HepG2 (cell line): Measurements from ENCODE around the gene ESRRB. TPM values are rescaled to one million over a fixed set of nuclear protein-coding genes. Genes with fewer than 3 reads are reported as not detected.

Experiments
- BRF2 ChIP-seq: sonication (generic); formaldehyde crosslinking; IDR thresholded peaks from 2 replicates; pipeline ENCODE4 v1.8.1; 2022; ENCODE audit warnings: mild to moderate bottlenecking, missing genetic modification reagents
- FLYWCH1 ChIP-seq: sonication (generic); formaldehyde crosslinking; IDR thresholded peaks from 2 replicates; pipeline ENCODE4 v1.8.1; 2023; ENCODE audit warnings: mild to moderate bottlenecking, missing genetic modification reagents
- KDM2A ChIP-seq: sonication (generic); formaldehyde crosslinking; IDR thresholded peaks from 2 replicates; pipeline ENCODE4 v1.4.0; 2020; ENCODE audit warnings: low read depth, missing genetic modification reagents, borderline replicate concordance
- MTA3 ChIP-seq: sonication (generic); formaldehyde crosslinking; IDR thresholded peaks from 2 replicates; pipeline ENCODE4 v1.4.0; 2020; ENCODE audit warnings: missing genetic modification reagents
- REPIN1 ChIP-seq: sonication (generic); formaldehyde crosslinking; IDR thresholded peaks from 2 replicates; pipeline ENCODE4 v1.8.0; 2022; ENCODE audit warnings: missing genetic modification reagents, low read depth, mild to moderate bottlenecking, borderline replicate concordance
- SOX6 ChIP-seq, 2 experiments: fragments of 450-650 bp in 1 of 2; sonication (generic) in 1 of 2; formaldehyde crosslinking in 1 of 2; IDR thresholded peaks; 2 replicates each; pipeline versions ENCODE4 v1.4.0 to v1.6.1; 2017 to 2020; ENCODE audit warnings: antibody characterized with exemption in 1 of 2, mild to moderate bottlenecking in 1 of 2, missing genetic modification reagents in 1 of 2
- ZNF101 ChIP-seq: sonication (generic); formaldehyde crosslinking; IDR thresholded peaks from 2 replicates; pipeline ENCODE4 v1.4.0; 2020; ENCODE audit warnings: mild to moderate bottlenecking, low read depth, missing genetic modification reagents, borderline replicate concordance
- ZNF326 ChIP-seq: sonication (generic); formaldehyde crosslinking; IDR thresholded peaks from 2 replicates; pipeline ENCODE4 v1.4.0; 2020; ENCODE audit warnings: missing genetic modification reagents, borderline replicate concordance
- ZNF501 ChIP-seq: sonication (generic); formaldehyde crosslinking; IDR thresholded peaks from 2 replicates; pipeline ENCODE4 v1.5.1; 2020; ENCODE audit warnings: mild to moderate bottlenecking, moderate library complexity, missing genetic modification reagents
- ZNF790 ChIP-seq: sonication (generic); formaldehyde crosslinking; IDR thresholded peaks from 2 replicates; pipeline ENCODE4 v1.8.0; 2022; ENCODE audit warnings: missing genetic modification reagents, mild to moderate bottlenecking, borderline replicate concordance
- polyA plus RNA-seq, 8 experiments: library from polyadenylated mRNA; depleted of rRNA in 3 of 8; stranded (reverse) in 7 of 8; unstranded in 1 of 8; fragments of >200 nt; fragmentation: Illumina TruSeq in 4 of 8; extraction: Trizol in 4 of 8; gene quantifications; 2 replicates each; pipeline versions ENCODE4 v1.2.1 to v1.2.3, GENCODE V29; 2011 to 2016; ENCODE audit warnings: low read depth in 4 of 8, missing spikeins in 1 of 8, mixed read lengths in 1 of 8; ENCODE audit not compliant: insufficient read depth in 1 of 8
- total RNA-seq, 5 experiments: library from RNA; depleted of rRNA; stranded (reverse); fragments of >200 nt; fragmentation: Illumina TruSeq; extraction: Trizol; gene quantifications; 2 replicates each; pipeline ENCODE4 v1.2.3, GENCODE V29; 2016; ENCODE audit warnings: low read depth in 1 of 5
- TF ChIP-seq, protein P1 (sequence below): sonication (generic); formaldehyde crosslinking; IDR thresholded peaks from 2 replicates; pipeline ENCODE4 v1.5.0; 2020; ENCODE audit warnings: mild to moderate bottlenecking, missing genetic modification reagents, moderate library complexity
- TF ChIP-seq, protein P2 (sequence below): sonication (generic); formaldehyde crosslinking; IDR thresholded peaks from 2 replicates; pipeline ENCODE4 v1.4.0; 2020; ENCODE audit warnings: missing genetic modification reagents, borderline replicate concordance
- TF ChIP-seq, protein P3 (sequence below), 2 experiments: IDR thresholded peaks; 2 replicates each; pipeline ENCODE4 v1.6.1; 2011 to 2012; ENCODE audit warnings: low read length in 2 of 2, borderline replicate concordance in 1 of 2, low read depth in 1 of 2, mild to moderate bottlenecking in 1 of 2, moderate library complexity in 1 of 2
- TF ChIP-seq, protein P4 (sequence below): sonication (generic); formaldehyde crosslinking; IDR thresholded peaks from 2 replicates; pipeline ENCODE4 v1.4.0; 2020; ENCODE audit warnings: missing genetic modification reagents, borderline replicate concordance

The ESRRB gene
- total and polyA plus RNA-seq, 2 of the 13 experiments (the other 11 are each of a cell fraction or from before 2014, with no cell fraction given), result 0.04 to 0.33 TPM

DNA sequence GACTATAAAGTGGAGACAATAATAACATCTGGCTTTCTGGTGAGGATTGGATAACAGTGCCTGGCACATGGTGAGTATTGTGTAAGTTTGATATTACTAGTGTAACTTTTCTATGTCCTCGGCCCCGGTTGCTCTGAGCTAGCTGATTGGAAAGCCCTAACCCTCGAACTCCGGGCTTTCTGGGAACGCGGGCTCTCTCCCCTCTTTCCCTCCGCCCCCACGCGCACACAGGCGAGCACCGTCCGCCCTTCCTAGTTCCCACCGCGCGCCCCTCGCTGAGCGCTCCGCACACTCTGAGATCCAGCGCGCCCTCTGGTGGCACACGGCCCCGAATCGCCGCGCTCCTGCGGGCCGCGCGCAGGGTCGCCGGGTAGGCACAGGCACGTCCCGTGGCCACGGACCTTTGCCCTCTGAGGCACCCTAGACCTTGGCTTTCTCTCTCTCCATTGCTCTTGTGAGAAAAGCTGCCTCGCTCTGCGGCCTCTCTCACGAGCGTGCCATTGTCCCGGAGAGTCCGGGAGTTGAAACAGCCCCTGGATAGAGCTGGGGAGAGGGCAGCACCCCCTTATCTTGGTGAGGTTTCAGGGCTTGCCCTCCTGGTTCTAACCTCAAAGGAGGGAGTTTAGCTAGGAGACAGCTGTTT, 23.2 kb upstream of the ESRRB start (continued):
- TF ChIP-seq, protein P1, sequence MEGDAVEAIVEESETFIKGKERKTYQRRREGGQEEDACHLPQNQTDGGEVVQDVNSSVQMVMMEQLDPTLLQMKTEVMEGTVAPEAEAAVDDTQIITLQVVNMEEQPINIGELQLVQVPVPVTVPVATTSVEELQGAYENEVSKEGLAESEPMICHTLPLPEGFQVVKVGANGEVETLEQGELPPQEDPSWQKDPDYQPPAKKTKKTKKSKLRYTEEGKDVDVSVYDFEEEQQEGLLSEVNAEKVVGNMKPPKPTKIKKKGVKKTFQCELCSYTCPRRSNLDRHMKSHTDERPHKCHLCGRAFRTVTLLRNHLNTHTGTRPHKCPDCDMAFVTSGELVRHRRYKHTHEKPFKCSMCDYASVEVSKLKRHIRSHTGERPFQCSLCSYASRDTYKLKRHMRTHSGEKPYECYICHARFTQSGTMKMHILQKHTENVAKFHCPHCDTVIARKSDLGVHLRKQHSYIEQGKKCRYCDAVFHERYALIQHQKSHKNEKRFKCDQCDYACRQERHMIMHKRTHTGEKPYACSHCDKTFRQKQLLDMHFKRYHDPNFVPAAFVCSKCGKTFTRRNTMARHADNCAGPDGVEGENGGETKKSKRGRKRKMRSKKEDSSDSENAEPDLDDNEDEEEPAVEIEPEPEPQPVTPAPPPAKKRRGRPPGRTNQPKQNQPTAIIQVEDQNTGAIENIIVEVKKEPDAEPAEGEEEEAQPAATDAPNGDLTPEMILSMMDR (CRISPR knock-in tag), result peak; percentile 100
- TF ChIP-seq ZNF326 (CRISPR knock-in tag) (no peak), MTA3 (CRISPR knock-in tag) (no peak), SOX6 (IDR thresholded peaks at IDR 0.05) (no peak), SOX6 (CRISPR knock-in tag; IDR thresholded peaks at IDR 0.05) (peak; percentile 79), ZNF790 (CRISPR knock-in tag) (no peak), KDM2A (CRISPR knock-in tag) (peak; percentile 96), FLYWCH1 (CRISPR knock-in tag) (0 out of 2 replicates have a peak, but pooled peaks have one; percentile 40), ZNF501 (CRISPR knock-in tag) (peak; percentile 62; the same call in 1 of the 2 replicates), BRF2 (CRISPR knock-in tag) (peak; percentile 30; the same call in 1 of the 2 replicates), REPIN1 (CRISPR knock-in tag) (peak; percentile 78; the same call in 1 of the 2 replicates), ZNF101 (CRISPR knock-in tag) (no peak)
- TF ChIP-seq, protein P2, sequence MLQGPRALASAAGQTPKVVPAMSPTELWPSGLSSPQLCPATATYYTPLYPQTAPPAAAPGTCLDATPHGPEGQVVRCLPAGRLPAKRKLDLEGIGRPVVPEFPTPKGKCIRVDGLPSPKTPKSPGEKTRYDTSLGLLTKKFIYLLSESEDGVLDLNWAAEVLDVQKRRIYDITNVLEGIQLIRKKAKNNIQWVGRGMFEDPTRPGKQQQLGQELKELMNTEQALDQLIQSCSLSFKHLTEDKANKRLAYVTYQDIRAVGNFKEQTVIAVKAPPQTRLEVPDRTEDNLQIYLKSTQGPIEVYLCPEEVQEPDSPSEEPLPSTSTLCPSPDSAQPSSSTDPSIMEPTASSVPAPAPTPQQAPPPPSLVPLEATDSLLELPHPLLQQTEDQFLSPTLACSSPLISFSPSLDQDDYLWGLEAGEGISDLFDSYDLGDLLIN (CRISPR knock-in tag), result no peak
- TF ChIP-seq, protein P3, sequence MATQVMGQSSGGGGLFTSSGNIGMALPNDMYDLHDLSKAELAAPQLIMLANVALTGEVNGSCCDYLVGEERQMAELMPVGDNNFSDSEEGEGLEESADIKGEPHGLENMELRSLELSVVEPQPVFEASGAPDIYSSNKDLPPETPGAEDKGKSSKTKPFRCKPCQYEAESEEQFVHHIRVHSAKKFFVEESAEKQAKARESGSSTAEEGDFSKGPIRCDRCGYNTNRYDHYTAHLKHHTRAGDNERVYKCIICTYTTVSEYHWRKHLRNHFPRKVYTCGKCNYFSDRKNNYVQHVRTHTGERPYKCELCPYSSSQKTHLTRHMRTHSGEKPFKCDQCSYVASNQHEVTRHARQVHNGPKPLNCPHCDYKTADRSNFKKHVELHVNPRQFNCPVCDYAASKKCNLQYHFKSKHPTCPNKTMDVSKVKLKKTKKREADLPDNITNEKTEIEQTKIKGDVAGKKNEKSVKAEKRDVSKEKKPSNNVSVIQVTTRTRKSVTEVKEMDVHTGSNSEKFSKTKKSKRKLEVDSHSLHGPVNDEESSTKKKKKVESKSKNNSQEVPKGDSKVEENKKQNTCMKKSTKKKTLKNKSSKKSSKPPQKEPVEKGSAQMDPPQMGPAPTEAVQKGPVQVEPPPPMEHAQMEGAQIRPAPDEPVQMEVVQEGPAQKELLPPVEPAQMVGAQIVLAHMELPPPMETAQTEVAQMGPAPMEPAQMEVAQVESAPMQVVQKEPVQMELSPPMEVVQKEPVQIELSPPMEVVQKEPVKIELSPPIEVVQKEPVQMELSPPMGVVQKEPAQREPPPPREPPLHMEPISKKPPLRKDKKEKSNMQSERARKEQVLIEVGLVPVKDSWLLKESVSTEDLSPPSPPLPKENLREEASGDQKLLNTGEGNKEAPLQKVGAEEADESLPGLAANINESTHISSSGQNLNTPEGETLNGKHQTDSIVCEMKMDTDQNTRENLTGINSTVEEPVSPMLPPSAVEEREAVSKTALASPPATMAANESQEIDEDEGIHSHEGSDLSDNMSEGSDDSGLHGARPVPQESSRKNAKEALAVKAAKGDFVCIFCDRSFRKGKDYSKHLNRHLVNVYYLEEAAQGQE (IDR thresholded peaks at IDR 0.05; ENCODE audit: borderline replicate concordance in 1 of 2, low read depth in 1 of 2, low read length in 2 of 2), result no peak
- TF ChIP-seq, protein P4, sequence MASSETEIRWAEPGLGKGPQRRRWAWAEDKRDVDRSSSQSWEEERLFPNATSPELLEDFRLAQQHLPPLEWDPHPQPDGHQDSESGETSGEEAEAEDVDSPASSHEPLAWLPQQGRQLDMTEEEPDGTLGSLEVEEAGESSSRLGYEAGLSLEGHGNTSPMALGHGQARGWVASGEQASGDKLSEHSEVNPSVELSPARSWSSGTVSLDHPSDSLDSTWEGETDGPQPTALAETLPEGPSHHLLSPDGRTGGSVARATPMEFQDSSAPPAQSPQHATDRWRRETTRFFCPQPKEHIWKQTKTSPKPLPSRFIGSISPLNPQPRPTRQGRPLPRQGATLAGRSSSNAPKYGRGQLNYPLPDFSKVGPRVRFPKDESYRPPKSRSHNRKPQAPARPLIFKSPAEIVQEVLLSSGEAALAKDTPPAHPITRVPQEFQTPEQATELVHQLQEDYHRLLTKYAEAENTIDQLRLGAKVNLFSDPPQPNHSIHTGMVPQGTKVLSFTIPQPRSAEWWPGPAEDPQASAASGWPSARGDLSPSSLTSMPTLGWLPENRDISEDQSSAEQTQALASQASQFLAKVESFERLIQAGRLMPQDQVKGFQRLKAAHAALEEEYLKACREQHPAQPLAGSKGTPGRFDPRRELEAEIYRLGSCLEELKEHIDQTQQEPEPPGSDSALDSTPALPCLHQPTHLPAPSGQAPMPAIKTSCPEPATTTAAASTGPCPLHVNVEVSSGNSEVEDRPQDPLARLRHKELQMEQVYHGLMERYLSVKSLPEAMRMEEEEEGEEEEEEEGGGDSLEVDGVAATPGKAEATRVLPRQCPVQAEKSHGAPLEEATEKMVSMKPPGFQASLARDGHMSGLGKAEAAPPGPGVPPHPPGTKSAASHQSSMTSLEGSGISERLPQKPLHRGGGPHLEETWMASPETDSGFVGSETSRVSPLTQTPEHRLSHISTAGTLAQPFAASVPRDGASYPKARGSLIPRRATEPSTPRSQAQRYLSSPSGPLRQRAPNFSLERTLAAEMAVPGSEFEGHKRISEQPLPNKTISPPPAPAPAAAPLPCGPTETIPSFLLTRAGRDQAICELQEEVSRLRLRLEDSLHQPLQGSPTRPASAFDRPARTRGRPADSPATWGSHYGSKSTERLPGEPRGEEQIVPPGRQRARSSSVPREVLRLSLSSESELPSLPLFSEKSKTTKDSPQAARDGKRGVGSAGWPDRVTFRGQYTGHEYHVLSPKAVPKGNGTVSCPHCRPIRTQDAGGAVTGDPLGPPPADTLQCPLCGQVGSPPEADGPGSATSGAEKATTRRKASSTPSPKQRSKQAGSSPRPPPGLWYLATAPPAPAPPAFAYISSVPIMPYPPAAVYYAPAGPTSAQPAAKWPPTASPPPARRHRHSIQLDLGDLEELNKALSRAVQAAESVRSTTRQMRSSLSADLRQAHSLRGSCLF (CRISPR knock-in tag), result no peak
